SJSA1 (cell line): ENCODE data around the gene AMH. TPM values are rescaled to one million over a fixed set of nuclear protein-coding genes. Genes with fewer than 3 reads are reported as not detected.
A peak's percentile ranks its signal among the peaks of the same experiment; 100 is the strongest.

Source experiments
- DNase-seq, 2 experiments: peaks; one replicate each; pipeline ENCODE4 v3.0.0-alpha.2; 2015 to 2020; ENCODE audit warnings: low spot score in 2 of 2, low read depth in 1 of 2
- H3K27ac ChIP-seq: fragments of 250-450 bp; sonication (Bioruptor Pico); 2 replicates; pipeline ENCODE4 v1.5.1; 2020; ENCODE audit warnings: mild to moderate bottlenecking, moderate library complexity
- H3K27me3 ChIP-seq: fragments of 250-450 bp; sonication (Bioruptor Pico); replicated peaks from 2 replicates; pipeline ENCODE4 v1.5.1; 2020; ENCODE audit warnings: mild to moderate bottlenecking, moderate library complexity
- H3K36me3 ChIP-seq: fragments of 250-450 bp; sonication (Bioruptor Pico); 2 replicates; pipeline ENCODE4 v1.5.1; 2020; ENCODE audit warnings: mild to moderate bottlenecking
- H3K4me1 ChIP-seq: fragments of 250-450 bp; sonication (Bioruptor Pico); replicated peaks from 2 replicates; pipeline ENCODE4 v1.6.1; 2021; ENCODE audit warnings: mild to moderate bottlenecking
- H3K4me3 ChIP-seq: fragments of 250-450 bp; sonication (Bioruptor Pico); 2 replicates; pipeline ENCODE4 v1.5.1; 2020; ENCODE audit warnings: mild to moderate bottlenecking
- H3K9me3 ChIP-seq: fragments of 250-450 bp; sonication (Bioruptor Pico); replicated peaks from 2 replicates; pipeline ENCODE4 v1.5.1; 2020; ENCODE audit warnings: mild to moderate bottlenecking
- total RNA-seq: library from RNA; depleted of rRNA; stranded (reverse); fragments of >200 nt; shearing (Covaris generic); gene quantifications from 2 replicates; pipeline ENCODE4 v1.2.3, GENCODE V29; 2014

AMH gene
- total RNA-seq, 1 experiment from 2014 or later = 0.58 TPM

DNA sequence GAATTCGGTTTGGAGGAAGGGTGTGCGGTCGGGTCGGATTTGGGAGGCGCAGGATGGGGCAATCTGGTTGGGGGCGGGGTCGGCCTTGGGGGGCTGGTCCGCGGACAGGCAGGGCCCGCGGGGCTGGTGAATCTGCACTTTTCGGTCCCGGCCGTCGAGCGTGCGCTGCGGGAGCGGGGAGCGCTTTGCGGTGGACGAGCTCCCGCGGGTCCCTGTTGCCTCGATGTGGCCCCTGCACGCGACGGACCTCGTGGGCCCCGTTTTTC, 21.0 kb downstream of the AMH start:
- peaks cover 33% of the 10 kb centered on the region for H3K4me1 ChIP-seq
- peak overlapping the region; percentile 78 for H3K27ac ChIP-seq

DNA sequence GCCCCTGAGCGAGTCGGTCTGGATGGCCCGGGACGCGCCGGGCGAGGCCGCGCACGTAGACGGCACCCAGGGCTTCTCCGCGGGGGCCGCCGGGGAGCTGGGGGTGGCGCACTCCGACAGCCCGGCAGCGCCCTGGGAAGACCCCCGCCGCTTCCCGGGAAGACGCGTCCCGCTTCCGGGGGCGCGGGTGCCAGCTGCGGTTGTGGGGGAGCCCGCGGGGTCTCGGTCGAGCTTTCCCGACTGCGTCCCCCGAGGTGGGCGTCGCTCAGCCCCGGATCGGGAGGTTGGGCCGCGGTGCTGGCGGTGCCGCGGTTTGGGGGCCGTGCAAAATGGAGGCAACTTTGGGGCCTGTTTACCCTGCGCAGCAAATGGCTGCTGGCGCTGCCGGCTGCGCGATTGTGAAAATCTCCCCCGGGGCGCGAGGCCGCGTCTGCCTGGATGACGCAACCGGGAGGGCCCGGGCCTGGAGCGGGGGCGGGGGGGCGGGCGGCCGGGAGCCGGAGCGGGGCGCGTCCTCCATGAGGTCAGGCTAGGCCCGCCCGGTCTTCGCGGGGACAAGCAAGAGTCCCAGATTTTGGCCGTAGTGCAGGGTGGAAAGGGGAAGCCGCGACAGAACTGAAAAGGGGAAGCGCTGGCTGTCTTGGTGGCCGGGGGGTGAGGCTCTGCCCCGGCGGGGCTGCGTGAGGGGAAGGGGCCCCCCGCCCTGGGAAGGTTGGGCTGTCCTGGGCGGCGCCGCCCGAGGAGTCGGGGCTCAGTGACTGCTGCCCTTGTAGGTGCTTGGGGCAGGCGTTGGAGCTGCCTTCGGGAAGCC, 21.5 kb downstream of the AMH start:
- Histone ChIP-seq H3K4me1 (peaks cover 33% of the 10 kb centered on the region), H3K27me3 (no peaks in the 10 kb centered on the region), H3K27ac (peak overlapping the region; percentile 78), H3K4me3 (peak overlapping the region; percentile 92), H3K36me3 (peaks cover 61% of the 10 kb centered on the region), H3K9me3 (no peaks in the 10 kb centered on the region)
- DNase-seq = peak; percentile 47 to 77

More for the DNA sequence above, 21.0 kb downstream of the AMH start:
- Histone ChIP-seq H3K36me3 (peaks cover 56% of the 10 kb centered on the region), H3K9me3 (no peaks in the 10 kb centered on the region), H3K4me3 (peak overlapping the region; percentile 92), H3K27me3 (no peaks in the 10 kb centered on the region)
- DNase-seq = no peak

DNA sequence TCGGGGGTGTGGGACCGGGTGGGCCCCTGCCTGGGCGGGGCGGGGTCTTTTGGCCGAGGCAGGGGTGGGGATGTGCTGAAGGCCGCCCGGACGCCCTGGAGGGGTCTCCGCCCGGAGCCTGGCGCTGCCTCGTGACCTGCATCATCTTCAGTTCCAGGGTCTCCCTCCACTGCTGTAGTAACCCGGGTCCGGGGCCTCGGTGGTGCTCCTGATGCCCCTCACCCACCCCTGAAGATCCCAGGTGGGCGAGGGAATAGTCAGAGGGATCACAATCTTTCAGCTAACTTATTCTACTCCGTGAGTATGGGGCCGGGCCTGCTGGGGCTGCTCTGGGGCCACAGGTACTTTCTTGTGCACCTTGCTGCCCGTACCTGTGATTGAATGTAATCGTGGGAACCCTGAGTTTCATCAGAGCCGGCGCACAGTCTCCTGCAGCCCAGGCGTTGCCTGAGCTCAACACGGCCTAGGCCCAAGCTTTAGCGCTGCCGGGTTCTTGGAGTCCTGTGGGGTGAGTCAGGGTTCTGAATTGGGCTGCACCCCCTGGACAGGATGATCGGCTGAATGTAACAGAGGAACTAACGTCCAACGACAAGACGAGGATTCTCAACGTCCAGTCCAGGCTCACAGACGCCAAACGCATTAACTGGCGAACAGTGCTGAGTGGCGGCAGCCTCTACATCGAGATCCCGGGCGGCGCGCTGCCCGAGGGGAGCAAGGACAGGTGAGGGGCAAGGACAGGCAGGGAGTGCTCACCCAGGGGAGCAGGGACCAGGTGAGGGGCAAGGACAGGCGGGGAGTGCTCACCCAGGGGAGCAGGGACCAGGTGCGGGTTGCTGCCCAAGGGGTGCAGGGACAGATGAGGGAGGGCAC, 22.3 kb downstream of the AMH start:
- Histone ChIP-seq H3K4me3 (peak overlapping the region; percentile 92), H3K27me3 (no peaks in the 10 kb centered on the region), H3K9me3 (no peaks in the 10 kb centered on the region), H3K4me1 (peaks cover 31% of the 10 kb centered on the region), H3K27ac (no peak overlapping the region; the same call in 1 of the 2 replicates), H3K36me3 (peaks cover 69% of the 10 kb centered on the region)
- DNase-seq = no peak

DNA sequence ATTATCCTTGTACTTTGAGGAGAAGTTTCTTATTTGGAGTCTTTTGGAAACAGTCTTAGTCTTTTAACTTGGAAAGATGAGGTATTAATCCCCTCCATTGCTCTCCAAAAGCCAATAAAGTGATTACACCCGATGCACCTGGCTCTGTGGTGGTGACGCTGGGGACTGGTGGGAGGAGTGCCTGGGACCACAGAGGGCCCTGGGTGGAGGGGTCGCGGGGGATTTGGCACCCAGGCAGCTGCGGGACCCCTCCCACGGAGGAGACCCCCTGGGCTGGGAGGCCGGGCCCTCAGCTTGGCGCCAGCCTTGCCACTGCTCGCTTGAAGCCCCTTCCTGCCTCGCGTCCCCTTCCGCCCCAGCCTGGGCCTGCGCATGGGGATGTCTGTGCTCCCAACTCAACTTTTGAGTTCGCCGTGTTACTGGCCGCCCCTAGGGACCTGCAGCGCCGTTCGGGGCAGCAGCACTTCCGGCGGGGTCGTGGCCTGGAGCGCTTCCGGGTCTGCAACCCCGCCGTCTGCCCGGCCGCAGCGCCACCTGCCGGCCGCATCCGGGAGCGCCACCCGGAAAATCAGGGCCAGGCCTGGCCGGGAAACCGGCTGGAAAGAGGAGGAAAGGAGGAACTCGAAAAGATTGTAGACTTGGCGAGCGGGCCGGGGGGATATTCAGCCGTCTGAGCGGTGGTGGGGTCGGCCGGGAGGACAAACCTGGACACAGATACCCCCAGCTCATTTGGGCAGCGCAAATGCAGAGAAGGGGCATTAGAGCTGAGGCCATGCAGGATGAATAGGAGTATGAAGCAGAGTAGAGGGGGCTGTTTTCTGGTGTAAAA, 24.4 kb downstream of the AMH start:
- peaks cover 25% of the 10 kb centered on the region for H3K4me1 ChIP-seq
- H3K36me3 ChIP-seq = peaks cover 79% of the 10 kb centered on the region
- no peak overlapping the region for H3K27ac ChIP-seq
- H3K9me3 ChIP-seq = no peaks in the 10 kb centered on the region
- H3K4me3 ChIP-seq = 0 out of 2 replicates have a peak overlapping the region, but pooled peaks have one; percentile 6
- peak; percentile 62 to 84 for DNase-seq
- no peaks in the 10 kb centered on the region for H3K27me3 ChIP-seq

DNA sequence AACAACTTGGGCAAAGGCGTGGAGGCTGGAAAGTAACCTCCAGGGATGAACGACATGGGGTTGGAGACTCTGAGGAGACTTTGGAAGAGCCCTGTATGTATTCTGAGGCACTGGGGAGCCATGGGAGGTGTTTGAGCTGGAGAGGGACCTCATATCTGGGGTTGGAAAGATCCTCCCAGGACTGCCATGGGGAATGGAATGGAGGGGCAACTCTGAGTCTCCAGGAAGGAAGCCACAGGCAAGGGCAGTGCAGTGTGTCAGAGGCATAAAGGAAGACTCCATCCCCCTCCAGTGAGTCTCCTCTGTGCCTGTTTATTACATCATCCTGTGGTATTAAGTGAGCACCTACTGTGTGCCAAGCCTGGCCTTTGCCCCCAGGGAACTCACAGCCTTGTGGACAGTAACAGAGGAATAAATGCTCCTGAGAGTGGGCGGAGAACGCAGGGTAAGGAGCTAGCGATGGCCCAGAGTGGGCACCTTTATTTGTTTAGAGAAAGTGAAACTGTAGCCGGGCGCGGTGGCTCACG, 25.1 kb downstream of the AMH start:
- H3K4me1 ChIP-seq = peaks cover 23% of the 10 kb centered on the region
- no peak overlapping the region for H3K27ac ChIP-seq
- H3K9me3 ChIP-seq = no peaks in the 10 kb centered on the region
- no peak overlapping the region for H3K4me3 ChIP-seq
- H3K36me3 ChIP-seq = peaks cover 79% of the 10 kb centered on the region
- DNase-seq = no peak
- no peaks in the 10 kb centered on the region for H3K27me3 ChIP-seq

DNA sequence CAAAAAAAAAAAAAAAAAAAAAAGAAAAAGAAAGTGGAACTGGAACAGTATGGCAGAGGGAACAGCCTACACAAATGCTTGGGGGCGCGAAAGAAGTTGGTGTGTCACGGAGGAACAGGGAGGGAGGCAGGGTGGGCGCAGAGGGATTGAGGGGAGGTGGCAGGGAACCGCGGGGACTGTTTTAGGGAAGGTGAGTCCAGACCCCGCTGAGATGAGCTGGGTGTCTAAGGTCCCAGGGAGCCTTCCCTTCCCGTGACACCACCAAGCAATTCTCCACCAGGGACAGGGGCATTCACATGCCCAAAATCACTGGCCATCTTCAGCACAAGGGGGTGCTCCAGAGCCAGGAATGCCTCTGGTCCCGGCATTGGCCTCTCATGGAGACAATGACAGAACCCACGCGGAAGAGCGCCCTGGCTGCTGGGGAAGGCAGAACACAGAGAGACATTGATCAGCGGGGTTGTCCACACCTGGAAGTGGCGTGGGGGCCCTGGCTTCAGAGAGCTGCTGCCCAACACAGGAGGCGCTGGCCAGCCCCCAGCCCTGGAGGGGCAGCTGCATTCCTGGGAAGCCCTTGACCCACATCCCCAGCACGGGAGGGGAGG, 25.9 kb downstream of the AMH start:
- no peaks in the 10 kb centered on the region for H3K9me3 ChIP-seq
- H3K27ac ChIP-seq = no peak overlapping the region
- H3K27me3 ChIP-seq = no peaks in the 10 kb centered on the region
- DNase-seq = peak; percentile 44 to 78
- H3K4me1 ChIP-seq = peaks cover 23% of the 10 kb centered on the region
- peaks cover 73% of the 10 kb centered on the region for H3K36me3 ChIP-seq
- H3K4me3 ChIP-seq = no peak overlapping the region

DNA sequence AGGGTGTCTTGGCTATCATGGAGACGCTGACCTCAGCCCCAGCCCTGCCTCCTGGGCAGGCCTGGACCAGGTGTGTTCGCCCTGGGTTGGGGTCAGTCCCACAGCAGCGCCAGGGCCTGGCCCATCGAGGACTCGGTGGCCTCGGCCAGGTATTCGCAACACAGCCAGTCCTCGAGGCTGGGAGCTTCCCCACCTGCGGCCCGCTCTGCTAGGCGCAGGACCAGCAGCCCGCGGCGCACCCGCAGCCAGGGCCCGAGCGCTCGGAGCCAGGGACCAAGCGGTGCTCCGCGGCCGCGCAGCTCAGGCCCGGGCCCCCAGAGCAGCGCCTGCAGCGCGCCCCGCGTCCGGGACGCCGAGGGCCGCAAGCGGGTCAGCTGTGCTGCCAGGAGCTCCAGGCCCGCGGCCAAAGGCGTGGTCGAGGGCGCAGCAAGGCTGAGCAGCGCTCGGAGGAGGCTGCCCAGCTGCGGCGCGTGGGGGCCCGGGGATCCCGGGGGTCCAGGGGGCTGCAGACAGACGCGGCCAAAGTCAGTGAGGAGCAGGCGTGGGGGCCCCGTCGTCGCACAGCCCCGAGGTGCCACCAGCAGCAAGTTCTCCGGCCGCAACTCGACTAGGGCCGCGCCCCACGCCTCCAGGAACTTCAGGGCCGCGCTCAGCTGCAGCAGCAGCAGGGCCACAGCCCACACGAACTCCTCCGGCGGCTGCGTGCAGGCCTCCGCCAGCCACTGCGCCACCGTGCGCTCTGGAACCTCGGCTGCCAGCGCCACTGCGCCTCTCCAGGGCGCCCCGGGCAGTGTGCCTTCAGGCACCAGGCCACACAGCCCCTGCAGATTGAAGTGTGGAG, 26.7 kb downstream of the AMH start:
- H3K27ac ChIP-seq = no peak overlapping the region
- no peaks in the 10 kb centered on the region for H3K27me3 ChIP-seq
- H3K9me3 ChIP-seq = no peaks in the 10 kb centered on the region
- DNase-seq = no peak
- peaks cover 23% of the 10 kb centered on the region for H3K4me1 ChIP-seq
- H3K36me3 ChIP-seq = peaks cover 65% of the 10 kb centered on the region
- H3K4me3 ChIP-seq = no peak overlapping the region

DNA sequence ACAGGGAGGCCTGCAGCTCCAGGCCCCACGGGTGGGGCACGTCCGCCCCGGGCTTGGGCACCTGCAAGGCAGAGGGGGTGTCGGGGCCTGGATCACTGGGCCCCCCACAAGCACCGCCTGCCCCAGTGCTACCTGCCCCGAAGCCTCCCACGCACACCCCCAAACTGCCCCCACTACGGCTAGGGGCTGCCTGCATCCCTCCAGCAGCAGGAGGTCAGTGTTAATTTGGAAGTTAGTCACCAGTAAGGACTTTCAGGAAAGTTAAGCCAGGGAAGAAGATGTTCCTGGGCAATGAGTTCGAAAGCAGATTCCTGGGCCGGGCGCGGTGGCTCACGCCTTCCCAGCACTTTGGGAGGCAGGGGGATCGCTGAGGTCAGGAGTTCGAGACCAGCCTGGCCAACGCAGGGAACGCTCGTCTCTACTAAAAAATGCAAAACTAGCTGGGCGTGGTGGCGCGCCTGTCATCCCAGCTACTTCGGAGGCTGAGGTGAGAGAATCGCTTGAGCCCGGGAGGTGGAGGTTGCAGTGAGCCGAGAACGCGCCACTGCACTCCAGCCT, 27.4 kb downstream of the AMH start:
- Histone ChIP-seq H3K27ac (no peak overlapping the region), H3K4me3 (no peak overlapping the region), H3K36me3 (peaks cover 58% of the 10 kb centered on the region), H3K4me1 (peaks cover 19% of the 10 kb centered on the region), H3K9me3 (no peaks in the 10 kb centered on the region), H3K27me3 (no peaks in the 10 kb centered on the region)
- no peak for DNase-seq

DNA sequence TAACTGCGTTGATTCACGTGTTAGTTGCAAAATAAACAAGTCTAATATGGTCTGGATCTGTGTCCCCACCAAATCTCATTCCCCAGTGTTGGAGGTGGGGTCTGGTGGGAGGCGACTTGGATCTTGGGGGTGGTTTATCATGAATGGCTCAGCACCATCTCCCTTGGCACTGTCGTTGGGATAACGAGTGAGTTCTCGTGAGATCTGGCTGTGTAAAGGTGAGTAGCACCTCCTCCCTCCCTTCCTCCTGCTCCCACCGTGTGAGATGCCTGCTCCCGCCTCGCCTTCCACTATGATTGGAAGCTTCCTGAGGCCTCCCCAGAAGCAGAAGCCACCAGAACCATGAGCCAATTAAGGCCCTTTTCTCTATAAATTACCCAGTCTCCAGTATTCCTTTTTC, 28.0 kb downstream of the AMH start:
- peaks cover 52% of the 10 kb centered on the region for H3K36me3 ChIP-seq
- no peak overlapping the region for H3K4me3 ChIP-seq
- no peaks in the 10 kb centered on the region for H3K27me3 ChIP-seq
- H3K27ac ChIP-seq = no peak overlapping the region
- no peak for DNase-seq
- H3K4me1 ChIP-seq = peaks cover 18% of the 10 kb centered on the region
- H3K9me3 ChIP-seq = no peaks in the 10 kb centered on the region

DNA sequence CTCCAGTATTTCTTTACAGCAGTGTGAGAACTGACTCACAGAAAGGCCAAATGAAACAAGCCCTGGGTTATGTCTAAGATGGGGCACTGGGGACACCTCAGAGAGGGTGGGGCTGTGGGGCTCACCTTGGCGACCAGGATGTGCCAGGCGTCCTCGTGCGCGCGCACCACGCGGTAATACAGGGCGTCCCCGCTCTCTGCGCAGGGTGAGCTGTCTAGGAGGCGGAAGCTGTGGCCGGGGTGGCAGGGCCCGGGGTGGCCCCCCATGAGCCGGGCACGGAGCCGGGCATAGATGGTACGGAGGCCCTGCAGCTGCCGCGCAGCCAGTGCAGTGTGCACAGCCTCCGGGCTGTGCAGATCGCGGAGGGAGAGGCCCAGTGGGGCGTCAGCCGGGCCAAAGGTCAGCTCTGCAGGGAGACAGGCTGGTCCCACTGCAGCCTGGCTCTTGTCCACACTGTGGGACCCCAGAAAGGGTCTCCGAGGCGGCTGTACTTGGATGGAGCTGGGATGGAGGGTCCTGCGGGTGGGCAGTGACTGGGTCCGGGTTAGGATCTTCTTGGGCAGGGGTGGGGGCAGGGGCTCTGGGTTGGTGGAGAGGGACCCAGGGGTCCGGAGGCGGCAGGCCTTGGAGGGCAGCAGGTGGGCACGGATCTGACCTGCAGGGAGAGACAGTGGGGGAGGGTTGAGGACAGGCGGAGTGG, 29.5 kb downstream of the AMH start:
- DNase-seq = no peak
- Histone ChIP-seq H3K27me3 (no peaks in the 10 kb centered on the region), H3K9me3 (no peaks in the 10 kb centered on the region), H3K36me3 (peaks cover 37% of the 10 kb centered on the region), H3K4me3 (no peak overlapping the region), H3K27ac (no peak overlapping the region), H3K4me1 (peaks cover 12% of the 10 kb centered on the region)

DNA sequence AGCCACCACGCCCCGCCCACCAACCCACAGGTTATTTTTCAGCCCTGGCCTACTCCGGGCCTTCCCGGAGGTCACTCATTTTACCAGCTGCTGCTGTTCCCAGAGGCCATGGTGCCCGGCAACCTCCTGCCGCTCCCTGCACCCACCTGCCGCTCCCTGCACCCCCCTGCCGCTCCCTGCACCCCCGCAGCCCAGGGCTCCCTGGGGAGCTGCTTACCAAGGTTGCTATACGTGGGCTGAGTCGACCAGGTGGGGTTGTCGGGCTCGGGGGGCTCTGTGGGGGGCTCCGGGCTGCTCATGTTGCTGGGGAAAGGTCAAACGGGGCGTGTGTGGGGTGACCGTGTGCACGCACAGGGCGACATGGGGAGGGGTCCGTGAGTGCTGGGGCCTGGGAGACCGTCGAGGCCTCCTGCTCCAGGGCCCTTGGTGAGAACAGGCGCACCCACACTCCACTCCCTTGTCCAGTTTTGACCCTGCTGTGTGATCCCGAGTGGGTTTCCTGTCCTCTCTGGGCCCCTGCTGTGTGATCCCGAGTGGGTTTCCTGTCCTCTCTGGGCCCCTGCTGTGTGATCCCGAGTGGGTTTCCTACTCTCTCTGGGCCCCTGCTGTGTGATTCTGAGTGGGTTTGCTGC, 31.6 kb downstream of the AMH start:
- no peaks in the 10 kb centered on the region for H3K27me3 ChIP-seq
- H3K4me1 ChIP-seq = peaks cover 6% of the 10 kb centered on the region
- H3K27ac ChIP-seq = no peak overlapping the region
- no peak overlapping the region for H3K4me3 ChIP-seq
- H3K9me3 ChIP-seq = no peaks in the 10 kb centered on the region
- H3K36me3 ChIP-seq = peaks cover 17% of the 10 kb centered on the region
- DNase-seq = no peak
